GM13977 (cell line): Measurements from ENCODE around the gene MRPL4.

ENCODE experiments used
- DNase-seq: peaks from one replicate; pipeline ENCODE4 v3.0.0; 2012; ENCODE audit warnings: low spot score
- CTCF ChIP-seq: IDR thresholded peaks from 2 replicates; pipeline ENCODE4 v1.5.1; 2012; ENCODE audit warnings: mild to moderate bottlenecking, control low read depth; ENCODE audit not compliant: insufficient read depth; ENCODE audit errors: extremely low read depth, missing control alignments
- in situ Hi-C: fragments of 300-500 bp; cut with MboI; formaldehyde crosslinking; loops from one replicate; pipeline ENCODE4 v1.12.0; 2022; ENCODE audit warnings: low sequenced_read_pairs, low pct_unique_long_range_greater_than_20kb, mixed read lengths, inconsistent platforms; ENCODE audit not compliant: unreplicated experiment

MRPL4 gene

DNA sequence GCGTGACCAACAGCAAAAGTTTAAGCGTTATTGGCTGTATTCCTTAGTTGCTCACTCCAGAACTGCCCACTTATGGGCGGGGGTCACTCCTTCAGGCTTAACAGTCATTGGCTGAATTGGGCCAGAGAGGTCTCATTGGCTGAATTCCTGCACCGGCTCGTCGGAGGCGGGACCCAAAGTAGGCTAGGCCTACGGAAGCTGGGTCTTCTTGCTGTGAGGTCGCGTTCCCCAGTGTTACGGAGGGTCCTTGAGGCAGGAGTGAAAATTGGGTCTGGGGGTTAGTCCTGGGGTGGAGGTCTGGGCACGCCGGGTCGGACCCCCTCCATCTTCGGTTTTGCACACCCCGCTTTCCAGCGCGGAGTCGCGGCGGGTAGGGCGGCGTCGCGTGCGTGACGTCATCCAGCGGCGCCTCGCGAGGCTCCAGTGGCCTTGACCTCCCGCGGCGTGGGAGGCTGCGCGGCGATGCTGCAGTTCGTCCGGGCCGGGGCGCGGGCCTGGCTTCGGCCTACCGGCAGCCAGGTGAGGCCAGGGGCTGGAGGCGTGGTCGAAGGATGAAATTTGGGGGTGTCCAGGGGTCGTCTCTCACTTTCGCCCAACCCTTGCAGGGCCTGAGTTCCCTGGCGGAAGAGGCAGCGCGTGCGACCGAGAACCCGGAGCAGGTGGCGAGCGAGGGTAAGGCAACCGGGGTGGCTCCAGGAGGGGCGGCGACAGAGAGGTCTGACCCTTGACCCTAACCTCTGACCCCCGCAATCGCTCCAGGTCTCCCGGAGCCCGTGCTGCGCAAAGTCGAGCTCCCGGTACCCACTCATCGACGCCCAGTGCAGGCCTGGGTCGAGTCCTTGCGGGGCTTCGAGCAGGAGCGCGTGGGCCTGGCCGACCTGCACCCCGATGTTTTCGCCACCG lies at the start of gene MRPL4:
Gene MRPL4, plus strand, starts transcription at position 423 of the 903 bp plus-strand sequence. Its CDS starts 40 bp downstream, at position 463.
- no peak for TF ChIP-seq CTCF
- in situ Hi-C loops = loop anchor here (25.0 kb wide), 1 partner anchor 315 kb away; the partner anchor contains the start of gene OLFM2
- DNase-seq = peak; percentile 95

- in situ Hi-C loops = no loop called here
- DNase-seq = no peak
- no peak for TF ChIP-seq CTCF
These were observed 48.3 kb upstream of the MRPL4 start for GRCh38 chr19:10203686-10204085.

DNA sequence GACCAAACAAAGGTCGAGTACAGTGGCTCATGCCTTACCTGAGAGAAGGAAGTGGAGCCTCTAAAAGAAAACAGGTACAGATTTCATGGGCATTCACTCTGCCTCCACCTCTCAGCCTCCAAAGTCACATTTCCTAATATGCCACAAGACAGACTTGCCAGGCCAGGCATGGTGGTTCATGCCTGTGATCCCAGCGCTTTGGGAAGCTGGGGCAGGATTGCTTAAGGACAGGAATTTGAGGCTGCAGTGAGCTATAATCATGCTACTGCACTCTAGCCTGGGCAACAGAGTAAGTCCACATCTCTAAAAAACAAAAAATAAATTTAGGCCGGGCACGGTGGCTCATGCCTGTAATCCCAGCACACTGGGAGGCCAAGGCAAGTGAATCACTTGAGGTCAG lies 46.4 kb upstream of the MRPL4 start:
- no peak for TF ChIP-seq CTCF
- in situ Hi-C loops = no loop called here
- no peak for DNase-seq

DNA sequence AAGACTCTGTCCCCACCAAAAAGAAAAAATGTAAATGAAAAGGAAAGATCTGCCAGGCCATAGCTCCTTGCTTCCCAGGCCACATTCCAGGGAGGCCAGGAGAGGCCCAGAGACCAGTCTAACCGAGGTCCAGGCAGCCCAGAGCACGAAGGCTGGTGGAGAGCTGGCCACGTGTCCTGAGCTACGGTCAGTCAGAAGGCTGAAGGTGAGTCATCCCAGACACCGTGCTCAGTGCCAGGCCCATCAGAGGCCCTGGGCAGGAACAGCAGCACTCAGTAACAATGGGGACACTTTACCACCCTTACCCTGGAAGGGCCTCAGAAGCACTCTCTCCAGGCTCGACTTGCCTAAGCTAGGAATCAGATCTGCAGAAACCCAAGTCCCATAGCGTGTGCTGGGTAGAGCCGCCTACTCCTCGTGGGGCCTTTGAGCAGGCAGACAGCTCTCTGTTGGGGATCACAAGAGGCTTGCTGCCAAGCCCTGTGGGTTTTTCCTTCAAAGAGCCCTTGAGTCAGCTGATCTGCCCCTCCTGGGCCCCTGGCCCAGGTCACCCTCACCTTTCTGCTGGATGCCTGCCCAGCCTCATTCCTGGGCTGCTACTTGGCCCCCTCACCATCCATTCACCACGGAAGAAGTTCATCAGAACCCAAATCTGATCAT lies 45.7 kb upstream of the MRPL4 start:
- TF ChIP-seq CTCF = no peak
- in situ Hi-C loops = no loop called here
- no peak for DNase-seq

GRCh38 chr19:10207026-10207425 lies 45.0 kb upstream of the MRPL4 start:
- no peak for TF ChIP-seq CTCF
- peak; percentile 1 for DNase-seq
- in situ Hi-C loops = no loop called here

GRCh38 chr19:10209315-10209714 lies 42.7 kb upstream of the MRPL4 start:
- in situ Hi-C loops = no loop called here
- TF ChIP-seq CTCF = no peak
- DNase-seq = no peak
